ENCODE measurements around the gene RC3H1.

DNA sequence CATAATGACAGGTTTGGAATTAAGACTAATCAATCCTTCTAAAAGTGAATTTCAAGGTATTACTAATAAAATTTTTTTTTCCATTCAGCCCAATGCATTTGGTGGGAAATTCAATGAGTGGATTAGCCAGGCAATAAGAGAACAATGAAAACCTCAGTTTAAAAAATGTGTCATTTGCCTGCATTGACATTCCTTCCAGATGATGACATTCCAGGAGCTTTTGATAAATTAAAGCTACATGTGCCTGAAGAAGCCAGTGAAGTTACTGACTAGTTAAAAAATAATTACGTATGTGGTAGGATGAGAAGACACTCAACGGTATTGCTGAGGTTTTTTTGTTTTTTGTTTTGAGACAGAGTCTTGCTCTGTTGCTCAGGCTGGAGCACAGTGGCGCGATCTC lies 37.9 kb upstream of the RC3H1 start:
- TF ChIP-seq ZNF248 (tag by site-specific recombination; IDR thresholded peaks at IDR 0.05) (no peak), IKZF3 (tag by site-specific recombination; IDR thresholded peaks at IDR 0.05) (no peak), YY1 (tag by site-specific recombination; IDR thresholded peaks at IDR 0.05) (no peak), HOXD13 (CRISPR knock-in tag; IDR thresholded peaks at IDR 0.05; ENCODE audit: borderline replicate concordance) (no peak), SETDB1 (IDR thresholded peaks at IDR 0.05; ENCODE audit: insufficient read length, low read length) (no peak), KLF16 (tag by site-specific recombination; IDR thresholded peaks at IDR 0.05) (no peak), ZNF10 (tag by site-specific recombination; IDR thresholded peaks at IDR 0.05) (no peak), ZNF530 (tag by site-specific recombination; IDR thresholded peaks at IDR 0.05; ENCODE audit: low read depth) (no peak), ZNF114 (tag by site-specific recombination; IDR thresholded peaks at IDR 0.05) (no peak), ZNF138 (tag by site-specific recombination; IDR thresholded peaks at IDR 0.05; ENCODE audit: borderline replicate concordance) (no peak), ZNF529 (tag by site-specific recombination; IDR thresholded peaks at IDR 0.05; ENCODE audit: insufficient replicate concordance) (no peak)
- TF ChIP-seq, protein P1, sequence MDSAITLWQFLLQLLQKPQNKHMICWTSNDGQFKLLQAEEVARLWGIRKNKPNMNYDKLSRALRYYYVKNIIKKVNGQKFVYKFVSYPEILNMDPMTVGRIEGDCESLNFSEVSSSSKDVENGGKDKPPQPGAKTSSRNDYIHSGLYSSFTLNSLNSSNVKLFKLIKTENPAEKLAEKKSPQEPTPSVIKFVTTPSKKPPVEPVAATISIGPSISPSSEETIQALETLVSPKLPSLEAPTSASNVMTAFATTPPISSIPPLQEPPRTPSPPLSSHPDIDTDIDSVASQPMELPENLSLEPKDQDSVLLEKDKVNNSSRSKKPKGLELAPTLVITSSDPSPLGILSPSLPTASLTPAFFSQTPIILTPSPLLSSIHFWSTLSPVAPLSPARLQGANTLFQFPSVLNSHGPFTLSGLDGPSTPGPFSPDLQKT (IDR thresholded peaks at IDR 0.05; ENCODE audit: borderline replicate concordance, low read depth, low read length) = no peak
- TF ChIP-seq, protein P2, sequence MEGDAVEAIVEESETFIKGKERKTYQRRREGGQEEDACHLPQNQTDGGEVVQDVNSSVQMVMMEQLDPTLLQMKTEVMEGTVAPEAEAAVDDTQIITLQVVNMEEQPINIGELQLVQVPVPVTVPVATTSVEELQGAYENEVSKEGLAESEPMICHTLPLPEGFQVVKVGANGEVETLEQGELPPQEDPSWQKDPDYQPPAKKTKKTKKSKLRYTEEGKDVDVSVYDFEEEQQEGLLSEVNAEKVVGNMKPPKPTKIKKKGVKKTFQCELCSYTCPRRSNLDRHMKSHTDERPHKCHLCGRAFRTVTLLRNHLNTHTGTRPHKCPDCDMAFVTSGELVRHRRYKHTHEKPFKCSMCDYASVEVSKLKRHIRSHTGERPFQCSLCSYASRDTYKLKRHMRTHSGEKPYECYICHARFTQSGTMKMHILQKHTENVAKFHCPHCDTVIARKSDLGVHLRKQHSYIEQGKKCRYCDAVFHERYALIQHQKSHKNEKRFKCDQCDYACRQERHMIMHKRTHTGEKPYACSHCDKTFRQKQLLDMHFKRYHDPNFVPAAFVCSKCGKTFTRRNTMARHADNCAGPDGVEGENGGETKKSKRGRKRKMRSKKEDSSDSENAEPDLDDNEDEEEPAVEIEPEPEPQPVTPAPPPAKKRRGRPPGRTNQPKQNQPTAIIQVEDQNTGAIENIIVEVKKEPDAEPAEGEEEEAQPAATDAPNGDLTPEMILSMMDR (tag by site-specific recombination; IDR thresholded peaks at IDR 0.05) = no peak
- TF ChIP-seq, protein P3, sequence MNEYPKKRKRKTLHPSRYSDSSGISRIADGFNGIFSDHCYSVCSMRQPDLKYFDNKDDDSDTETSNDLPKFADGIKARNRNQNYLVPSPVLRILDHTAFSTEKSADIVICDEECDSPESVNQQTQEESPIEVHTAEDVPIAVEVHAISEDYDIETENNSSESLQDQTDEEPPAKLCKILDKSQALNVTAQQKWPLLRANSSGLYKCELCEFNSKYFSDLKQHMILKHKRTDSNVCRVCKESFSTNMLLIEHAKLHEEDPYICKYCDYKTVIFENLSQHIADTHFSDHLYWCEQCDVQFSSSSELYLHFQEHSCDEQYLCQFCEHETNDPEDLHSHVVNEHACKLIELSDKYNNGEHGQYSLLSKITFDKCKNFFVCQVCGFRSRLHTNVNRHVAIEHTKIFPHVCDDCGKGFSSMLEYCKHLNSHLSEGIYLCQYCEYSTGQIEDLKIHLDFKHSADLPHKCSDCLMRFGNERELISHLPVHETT (tag by site-specific recombination; IDR thresholded peaks at IDR 0.05) = no peak
